ENCODE measurements around the gene WDR12. TPM values are rescaled to one million over a fixed set of nuclear protein-coding genes. Genes with fewer than 3 reads are reported as not detected.

WDR12 gene
- total RNA-seq, 4 donors from 2014 or later: 7.2 to 12.1 (median 7.7) TPM

DNA sequence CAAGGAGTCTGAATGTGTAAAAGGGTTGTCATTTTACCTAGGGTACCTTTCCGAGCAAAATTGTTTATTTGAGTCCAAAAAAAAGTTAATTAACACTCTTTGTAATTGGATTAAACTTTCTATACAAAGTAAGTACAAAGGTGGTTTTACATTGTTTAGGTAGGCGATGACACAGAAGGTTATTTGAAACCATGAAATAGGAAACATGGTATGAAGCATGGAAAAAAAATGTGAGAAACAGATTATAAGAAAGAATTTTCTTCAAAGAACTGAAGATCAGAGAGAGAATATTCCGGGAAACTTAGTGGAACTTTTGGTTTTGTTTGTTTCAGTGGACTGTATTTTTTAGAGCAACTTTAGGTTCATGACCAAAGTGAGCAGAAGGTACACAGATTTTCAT lies 33.3 kb upstream of the WDR12 start:
- Histone ChIP-seq H3K4me3 (replicated peaks in 1 of 3) (no peak overlapping the region), H3K9me3 (no peaks in the 10 kb centered on the region), H3K4me1 (no peaks in the 10 kb centered on the region), H3K36me3 (peaks cover 4 to 12% of the 10 kb centered on the region in 2 donors), H3K27ac (no peak overlapping the region), H3K27me3 (no peaks in the 10 kb centered on the region)
- DNase-seq: no peak
- TF ChIP-seq POLR2A (IDR thresholded peaks at IDR 0.05) (no peak), CTCF (IDR thresholded peaks at IDR 0.05) (no peak)
- WGBS, 2 donors: 88 to 93% methylated on average over 3 of the region's 3 CpGs
- intact Hi-C loops (cut with DNase I): no loop called here

GRCh38 chr2:202944408-202944807 lies 32.9 kb upstream of the WDR12 start:
- no peaks in the 10 kb centered on the region for H3K27me3 ChIP-seq
- H3K4me1 ChIP-seq: no peaks in the 10 kb centered on the region
- 79 to 85% methylated on average over 1 of the region's 1 CpG for WGBS, 2 donors
- DNase-seq: no peak
- H3K36me3 ChIP-seq: peaks cover 4 to 12% of the 10 kb centered on the region in 2 donors
- TF ChIP-seq POLR2A (IDR thresholded peaks at IDR 0.05): no peak
- no peak for TF ChIP-seq CTCF (IDR thresholded peaks at IDR 0.05)
- intact Hi-C loops (cut with DNase I): no loop called here
- H3K27ac ChIP-seq: no peak overlapping the region
- H3K9me3 ChIP-seq: no peaks in the 10 kb centered on the region
- H3K4me3 ChIP-seq (replicated peaks in 1 of 3): no peak overlapping the region

GRCh38 chr2:202941771-202942170 lies 30.3 kb upstream of the WDR12 start:
- Histone ChIP-seq H3K36me3 (peaks cover 4 to 12% of the 10 kb centered on the region in 2 donors), H3K9me3 (no peaks in the 10 kb centered on the region), H3K27ac (no peak overlapping the region), H3K4me1 (no peaks in the 10 kb centered on the region), H3K4me3 (replicated peaks in 1 of 3) (no peak overlapping the region), H3K27me3 (no peaks in the 10 kb centered on the region)
- no peak for DNase-seq
- 94 to 98% methylated on average over 4 of the region's 4 CpGs for WGBS, 2 donors
- intact Hi-C loops (cut with DNase I): no loop called here
- no peak for TF ChIP-seq CTCF (IDR thresholded peaks at IDR 0.05)
- TF ChIP-seq POLR2A (IDR thresholded peaks at IDR 0.05): no peak

DNA sequence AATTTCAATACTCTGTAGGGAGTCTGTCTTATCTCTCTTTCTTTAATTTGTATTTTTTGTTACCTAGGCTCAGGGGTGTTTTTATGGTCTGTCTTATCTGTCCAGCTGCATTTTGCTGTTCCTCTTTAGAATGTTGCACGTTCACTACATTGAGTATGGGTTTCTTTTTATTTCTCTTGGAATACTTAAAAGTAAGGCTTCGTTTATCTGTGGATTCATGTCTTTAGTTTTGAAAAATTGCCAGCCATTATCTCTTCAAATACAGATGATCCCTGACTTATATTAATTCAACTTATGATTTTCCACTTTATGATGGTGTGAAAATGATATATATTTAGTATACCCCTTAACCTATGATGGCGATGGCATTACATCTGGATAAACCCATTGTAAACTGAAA lies 27.5 kb upstream of the WDR12 start:
- no peak for TF ChIP-seq POLR2A (IDR thresholded peaks at IDR 0.05)
- no peak for TF ChIP-seq CTCF (IDR thresholded peaks at IDR 0.05)
- H3K4me1 ChIP-seq: no peaks in the 10 kb centered on the region
- no peaks in the 10 kb centered on the region for H3K9me3 ChIP-seq
- DNase-seq: no peak
- peaks cover 0 to 4% of the 10 kb centered on the region in 2 donors for H3K36me3 ChIP-seq
- no peak overlapping the region for H3K4me3 ChIP-seq (replicated peaks in 1 of 3)
- intact Hi-C loops (cut with DNase I): no loop called here
- no peak overlapping the region for H3K27ac ChIP-seq
- no peaks in the 10 kb centered on the region for H3K27me3 ChIP-seq
- 96 to 98% methylated on average over 3 of the region's 3 CpGs for WGBS, 2 donors

DNA sequence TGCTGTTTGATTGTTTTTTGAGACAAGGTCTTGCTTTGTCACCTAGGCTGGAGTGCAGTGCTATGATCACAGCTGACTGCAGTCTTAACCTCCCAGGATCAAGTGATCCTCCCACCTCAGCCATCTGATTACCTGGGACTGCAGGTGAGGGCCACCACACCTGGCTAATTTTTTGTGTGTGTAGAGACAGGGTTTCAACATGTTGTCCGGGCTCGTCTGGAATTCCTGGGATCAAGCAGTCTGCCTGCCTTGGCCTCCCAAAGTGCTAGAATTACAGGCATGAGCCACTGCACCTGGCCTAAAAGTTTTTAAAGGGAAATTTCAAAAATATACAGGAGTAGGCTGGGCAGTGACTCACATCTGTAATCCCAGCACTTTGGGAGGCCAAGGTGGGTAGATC lies 23.0 kb upstream of the WDR12 start:
- no peak for DNase-seq
- H3K4me3 ChIP-seq (replicated peaks in 1 of 3): no peak overlapping the region
- H3K27ac ChIP-seq: no peak overlapping the region
- intact Hi-C loops (cut with DNase I): no loop called here
- H3K27me3 ChIP-seq: no peaks in the 10 kb centered on the region
- no peaks in the 10 kb centered on the region for H3K36me3 ChIP-seq
- no peaks in the 10 kb centered on the region for H3K9me3 ChIP-seq
- no peaks in the 10 kb centered on the region for H3K4me1 ChIP-seq
- WGBS, 2 donors: 94 to 100% methylated on average over 2 of the region's 2 CpGs
- TF ChIP-seq CTCF (IDR thresholded peaks at IDR 0.05): no peak
- TF ChIP-seq POLR2A (IDR thresholded peaks at IDR 0.05): no peak
